Sigmoid colon (tissue), 3 donors: ENCODE results near the gene HINT2.

Experiments used
- CTCF ChIP-seq, 4 experiments: fragments of 450-650 bp in 3 of 4; fragments of 200-600 bp in 1 of 4; IDR thresholded peaks; one replicate each; pipeline ENCODE4 v1.5.1; 2016 to 2019; ENCODE audit warnings: antibody characterized with exemption in 4 of 4, mild to moderate bottlenecking in 3 of 4, moderate library complexity in 2 of 4
- POLR2A ChIP-seq, 2 donors: fragments of 450-650 bp; IDR thresholded peaks; one replicate each; pipeline ENCODE4 v1.6.1; 2016; ENCODE audit warnings: antibody characterized with exemption in 2 of 2, mild to moderate bottlenecking in 2 of 2, moderate library complexity in 2 of 2

GRCh38 chr9:35828716-35829083 is 13.9 kb upstream of the HINT2 start, which contains the start of gene FAM221B:
- TF ChIP-seq POLR2A (IDR thresholded peaks at IDR 0.05) (no peak), CTCF (IDR thresholded peaks at IDR 0.05) (no peak)
